IPS-NIHi7 (cell line): Measurements from ENCODE around the gene EMD.
"Not testable (repeated sequence)": the region's sequence is repeated elsewhere in the genome, so short reads cannot be mapped to it uniquely, and the experiment has no call there.

Source experiments
- DNase-seq: peaks from one replicate; pipeline ENCODE4 v3.0.0; 2012; ENCODE audit warnings: mixed read lengths; ENCODE audit errors: extremely low spot score

Gene EMD

GRCh38 chrX:154396363-154396762 is 17.3 kb downstream of the EMD start:
- DNase-seq: not testable (repeated sequence)

GRCh38 chrX:154396973-154397887 is 18.1 kb downstream of the EMD start:
- peak; percentile 23 for DNase-seq

- DNase-seq: peak; percentile 87
Measured at GRCh38 chrX:154397888-154398667, 19.0 kb downstream of the EMD start, which contains the start of gene RPL10. RPL10 (plus strand) TSS chrX:154398377; CDS start chrX:154398520, 143 bp downstream.

GRCh38 chrX:154398668-154399526 is 19.8 kb downstream of the EMD start:
- peak; percentile 17 for DNase-seq

GRCh38 chrX:154399527-154400368 is 20.7 kb downstream of the EMD start:
- no peak for DNase-seq

- DNase-seq: not testable (repeated sequence)
Measured at GRCh38 chrX:154400369-154400817, 21.3 kb downstream of the EMD start.

- DNase-seq: peak; percentile 12
Measured at GRCh38 chrX:154401045-154401799, 22.1 kb downstream of the EMD start.

- DNase-seq: no peak
Measured at GRCh38 chrX:154401918-154402621, 23.0 kb downstream of the EMD start.

GRCh38 chrX:154402622-154403127 is 23.6 kb downstream of the EMD start:
- DNase-seq: no peak

- DNase-seq: no peak
Measured at GRCh38 chrX:154403192-154403591, 24.1 kb downstream of the EMD start.

GRCh38 chrX:154403858-154404257 is 24.8 kb downstream of the EMD start:
- DNase-seq: no peak

GRCh38 chrX:154404625-154405192 is 25.6 kb downstream of the EMD start:
- DNase-seq: no peak

GRCh38 chrX:154408659-154409221 is 29.6 kb downstream of the EMD start:
- DNase-seq: no peak

- DNase-seq: peak; percentile 77
Measured at GRCh38 chrX:154409222-154409871, 30.3 kb downstream of the EMD start, which contains the start of gene DNASE1L1. DNASE1L1 (minus strand) TSS chrX:154409254; CDS start chrX:154405568, 3,686 bp downstream.

- peak; percentile 59 for DNase-seq
Measured at GRCh38 chrX:154411981-154412340, 32.9 kb downstream of the EMD start.

GRCh38 chrX:154412468-154412867 is 33.4 kb downstream of the EMD start:
- no peak for DNase-seq

- no peak for DNase-seq
Measured at GRCh38 chrX:154413142-154413541, 34.0 kb downstream of the EMD start.

- DNase-seq: no peak
Measured at GRCh38 chrX:154417157-154417556, 38.1 kb downstream of the EMD start.
